GM12865 (cell line): ENCODE data around the gene SDK2.

Experiments used
- DNase-seq: peaks from one replicate; pipeline ENCODE4 v3.0.0; 2010; ENCODE audit warnings: low read depth
- H3K4me3 ChIP-seq: 2 replicates; pipeline ENCODE4 v1.5.1; 2011; ENCODE audit warnings: mild to moderate bottlenecking, low read depth, low read length, control low read depth
- TF ChIP-seq, protein P1 (sequence below): IDR thresholded peaks from 2 replicates; pipeline ENCODE4 v1.5.1; 2011; ENCODE audit warnings: low read length, control low read depth, low read depth, inconsistent platforms; ENCODE audit not compliant: insufficient read depth; ENCODE audit errors: missing control alignments

The SDK2 gene

DNA sequence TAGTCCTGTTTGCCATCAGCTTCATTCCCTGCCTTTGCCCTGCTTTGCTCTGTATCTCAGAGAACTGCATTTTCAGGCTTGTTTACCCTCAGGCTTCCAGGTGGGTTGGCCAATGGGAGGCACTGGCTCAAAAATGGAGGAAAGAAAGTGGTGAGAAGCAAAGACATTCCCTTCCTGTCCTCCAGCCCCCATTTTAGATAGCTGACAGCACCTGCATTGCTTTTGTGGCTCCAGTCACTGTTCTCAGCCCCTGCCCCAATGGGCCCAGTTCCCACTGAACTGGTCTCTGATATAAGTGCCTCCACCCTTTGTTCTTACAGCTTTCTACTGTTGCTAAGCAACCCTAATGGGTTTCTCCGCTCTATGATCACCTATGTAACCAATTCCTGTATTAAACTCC, 19.4 kb upstream of the SDK2 start:
- TF ChIP-seq, protein P1, sequence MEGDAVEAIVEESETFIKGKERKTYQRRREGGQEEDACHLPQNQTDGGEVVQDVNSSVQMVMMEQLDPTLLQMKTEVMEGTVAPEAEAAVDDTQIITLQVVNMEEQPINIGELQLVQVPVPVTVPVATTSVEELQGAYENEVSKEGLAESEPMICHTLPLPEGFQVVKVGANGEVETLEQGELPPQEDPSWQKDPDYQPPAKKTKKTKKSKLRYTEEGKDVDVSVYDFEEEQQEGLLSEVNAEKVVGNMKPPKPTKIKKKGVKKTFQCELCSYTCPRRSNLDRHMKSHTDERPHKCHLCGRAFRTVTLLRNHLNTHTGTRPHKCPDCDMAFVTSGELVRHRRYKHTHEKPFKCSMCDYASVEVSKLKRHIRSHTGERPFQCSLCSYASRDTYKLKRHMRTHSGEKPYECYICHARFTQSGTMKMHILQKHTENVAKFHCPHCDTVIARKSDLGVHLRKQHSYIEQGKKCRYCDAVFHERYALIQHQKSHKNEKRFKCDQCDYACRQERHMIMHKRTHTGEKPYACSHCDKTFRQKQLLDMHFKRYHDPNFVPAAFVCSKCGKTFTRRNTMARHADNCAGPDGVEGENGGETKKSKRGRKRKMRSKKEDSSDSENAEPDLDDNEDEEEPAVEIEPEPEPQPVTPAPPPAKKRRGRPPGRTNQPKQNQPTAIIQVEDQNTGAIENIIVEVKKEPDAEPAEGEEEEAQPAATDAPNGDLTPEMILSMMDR = no peak
- no peak for DNase-seq
- H3K4me3 ChIP-seq = no peak overlapping the region

DNA sequence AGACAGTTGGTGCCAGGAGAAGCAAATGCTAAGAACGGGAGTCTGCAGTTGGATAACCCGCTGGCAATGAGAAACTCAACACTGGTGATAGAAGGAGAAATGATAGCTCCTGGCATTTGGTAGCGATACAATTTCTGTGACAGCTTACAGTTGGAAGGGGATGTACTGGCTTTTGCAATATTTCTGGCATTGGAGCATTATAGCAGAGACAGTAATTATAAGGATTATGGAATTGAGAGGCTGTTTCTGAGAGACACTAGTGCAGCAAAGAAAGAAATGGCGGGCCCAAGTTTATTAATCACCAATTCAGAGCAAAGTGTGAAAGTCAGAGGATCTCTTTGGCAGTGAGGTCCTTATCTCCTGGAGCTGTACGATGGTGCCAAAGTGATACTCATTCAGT, 16.1 kb upstream of the SDK2 start:
- H3K4me3 ChIP-seq = no peak overlapping the region
- TF ChIP-seq, protein P1 = no peak
- no peak for DNase-seq

DNA sequence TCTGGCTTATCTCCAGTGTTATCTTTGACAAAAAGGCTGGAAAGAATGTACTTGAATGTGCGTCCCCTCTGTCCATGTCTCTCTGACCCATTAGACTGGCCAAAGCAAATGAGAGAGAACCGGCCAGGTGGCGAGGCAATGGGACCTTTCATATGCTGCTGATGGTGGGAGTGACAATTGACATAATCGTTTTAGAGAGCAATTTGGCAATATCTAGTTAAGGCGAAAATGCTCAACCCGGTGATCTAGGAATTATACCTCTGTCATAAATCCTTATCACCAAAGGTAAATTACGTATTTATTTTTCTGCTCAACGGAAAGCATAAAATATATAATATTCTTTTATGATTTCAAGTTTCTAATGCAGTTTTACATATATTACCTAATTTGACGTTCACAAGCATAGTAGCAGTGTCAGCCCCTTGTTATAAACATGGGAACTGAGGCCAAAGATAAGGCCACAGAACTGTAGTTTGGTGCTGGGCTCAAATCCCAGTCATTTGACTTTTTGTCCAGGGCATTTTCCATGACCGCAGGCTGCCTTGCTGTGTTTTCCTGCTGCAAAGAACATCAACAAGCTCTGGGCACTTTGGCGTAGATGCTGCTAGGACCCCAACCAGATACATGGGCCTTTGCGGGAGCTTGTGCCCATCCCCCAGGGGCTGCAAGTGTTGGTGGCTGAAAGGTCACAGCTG, 14.7 kb upstream of the SDK2 start:
- H3K4me3 ChIP-seq = no peak overlapping the region
- no peak for DNase-seq
- TF ChIP-seq, protein P1 = no peak

DNA sequence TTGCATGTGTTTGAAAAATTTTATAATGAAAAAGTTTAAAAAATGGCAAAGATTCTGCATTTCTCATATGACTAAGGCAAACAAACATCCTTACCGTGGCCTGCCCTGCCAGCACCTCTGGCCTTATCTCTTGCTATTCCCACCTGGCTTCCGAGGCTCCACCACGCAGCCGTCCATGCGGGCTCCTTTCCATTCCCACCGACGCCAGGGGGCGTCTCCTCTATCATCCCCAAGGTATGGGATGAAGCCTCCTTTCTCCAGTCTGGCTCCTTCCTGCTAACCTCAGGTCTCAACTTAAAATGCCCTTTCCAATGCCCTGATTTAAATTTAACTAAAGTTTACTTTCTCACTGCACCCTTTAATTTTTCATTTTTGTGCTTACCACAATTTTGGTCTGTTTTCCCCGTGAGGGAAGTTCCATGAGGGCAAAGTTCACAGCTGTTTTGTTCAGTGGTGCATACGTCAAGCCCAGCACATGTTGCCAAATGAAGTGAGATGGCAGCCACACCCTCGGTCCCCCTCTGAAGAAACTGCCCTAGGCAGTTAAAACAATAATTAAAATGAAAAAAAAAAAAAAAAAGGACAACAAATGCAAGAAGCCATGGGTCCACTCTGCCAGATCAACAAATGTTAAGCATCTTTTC, 13.3 kb upstream of the SDK2 start:
- DNase-seq = no peak
- no peak overlapping the region for H3K4me3 ChIP-seq
- TF ChIP-seq, protein P1 = peak; percentile 25

DNA sequence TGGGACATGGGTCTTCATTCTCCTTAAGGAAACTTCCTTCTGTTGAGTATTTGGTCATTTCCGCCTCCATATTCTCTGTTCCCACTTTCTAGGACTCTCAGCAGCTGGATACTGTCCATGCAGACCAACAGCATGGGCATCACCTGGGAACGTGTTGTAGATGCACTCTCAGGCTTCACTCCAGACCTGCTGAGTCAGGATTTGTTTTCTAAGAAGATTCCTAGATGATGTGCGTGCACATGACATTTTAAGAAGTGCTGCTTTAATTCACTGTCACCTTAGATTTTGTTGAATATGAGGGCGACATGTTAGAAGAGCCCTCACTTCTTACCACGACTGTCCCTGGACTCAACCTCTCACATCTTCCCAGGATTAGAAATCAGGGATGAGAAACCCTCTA, 10.0 kb upstream of the SDK2 start:
- no peak for DNase-seq
- H3K4me3 ChIP-seq = no peak overlapping the region
- TF ChIP-seq, protein P1 = no peak

DNA sequence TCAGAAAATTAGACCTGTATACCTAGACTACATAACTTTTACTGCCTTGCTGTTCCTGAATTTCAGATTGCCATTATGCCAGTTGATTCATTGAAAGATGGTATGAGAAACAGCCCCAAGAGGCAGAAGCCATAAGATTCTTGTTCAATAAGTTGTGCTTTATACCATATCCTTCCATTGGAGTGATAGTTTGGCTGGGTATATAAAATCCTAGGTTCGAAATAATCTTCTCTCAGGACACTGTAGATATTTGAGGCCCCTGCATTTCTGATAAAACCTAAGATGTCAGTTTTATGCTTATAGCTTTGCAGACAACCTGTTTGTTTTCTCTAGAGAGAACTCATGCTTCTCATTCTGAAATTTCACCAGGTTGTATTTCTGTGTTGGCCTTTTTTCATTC, 9.6 kb upstream of the SDK2 start:
- no peak overlapping the region for H3K4me3 ChIP-seq
- TF ChIP-seq, protein P1 = no peak
- no peak for DNase-seq
